HL-60 (cell line): Measurements from ENCODE around the gene AP4M1.

Experiments used
- CTCF ChIP-seq: IDR thresholded peaks from one replicate; pipeline ENCODE4 v1.5.1; 2011; ENCODE audit warnings: low read length, control low read depth, inconsistent platforms; ENCODE audit not compliant: insufficient read depth
- GABPA ChIP-seq: IDR thresholded peaks from 2 replicates; pipeline ENCODE4 v1.6.1; 2012; ENCODE audit warnings: low read depth
- POLR2AphosphoS5 ChIP-seq: IDR thresholded peaks from 2 replicates; pipeline ENCODE4 v1.6.1; 2012; ENCODE audit warnings: low read depth
- REST ChIP-seq: IDR thresholded peaks from 2 replicates; pipeline ENCODE4 v1.6.1; 2012; ENCODE audit warnings: low read depth; ENCODE audit not compliant: insufficient replicate concordance
- SPI1 ChIP-seq: IDR thresholded peaks from 2 replicates; pipeline ENCODE4 v1.6.1; 2012; ENCODE audit warnings: low read depth, mild to moderate bottlenecking, borderline replicate concordance

- TF ChIP-seq CTCF (no peak), REST (no peak), POLR2AphosphoS5 (no peak), SPI1 (no peak), GABPA (no peak)
Measured at GRCh38 chr7:100120733-100121036, 19.2 kb downstream of the AP4M1 start.
